T47D (cell line): ENCODE data around the gene SLC39A3.
A peak's percentile ranks its signal among the peaks of the same experiment; 100 is the strongest.

Experiments used
- DNase-seq, 2 experiments: peaks; one replicate each; pipeline versions ENCODE4 v3.0.0 to v3.0.0-alpha.2; 2011 to 2012; ENCODE audit warnings: low read depth in 1 of 2, low spot score in 1 of 2
- JUND ChIP-seq: IDR thresholded peaks from 2 replicates; pipeline ENCODE4 v1.6.1; 2012; ENCODE audit warnings: low read depth
- in situ Hi-C: cut with HindIII; loops from 2 replicates; pipeline ENCODE4 v1.10.0; 2016; ENCODE audit warnings: low sequenced_read_pairs, low pct_unique_long_range_greater_than_20kb

SLC39A3 gene, protein sequence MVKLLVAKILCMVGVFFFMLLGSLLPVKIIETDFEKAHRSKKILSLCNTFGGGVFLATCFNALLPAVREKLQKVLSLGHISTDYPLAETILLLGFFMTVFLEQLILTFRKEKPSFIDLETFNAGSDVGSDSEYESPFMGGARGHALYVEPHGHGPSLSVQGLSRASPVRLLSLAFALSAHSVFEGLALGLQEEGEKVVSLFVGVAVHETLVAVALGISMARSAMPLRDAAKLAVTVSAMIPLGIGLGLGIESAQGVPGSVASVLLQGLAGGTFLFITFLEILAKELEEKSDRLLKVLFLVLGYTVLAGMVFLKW

GRCh38 chr19:2739602-2740313 lies at the start of gene SLC39A3:
Gene SLC39A3 (minus strand): TSS chr19:2740017. CDS start chr19:2737257, 2,760 bp downstream.
- peak; percentile 98 to 100 for DNase-seq
- in situ Hi-C loops: no loop called here
- TF ChIP-seq JUND: no peak

- DNase-seq: no peak
- in situ Hi-C loops: no loop called here
- no peak for TF ChIP-seq JUND
Measured at GRCh38 chr19:2788237-2788636, 48.4 kb upstream of the SLC39A3 start.

- peak; percentile 28 to 84 for DNase-seq
- in situ Hi-C loops: no loop called here
- no peak for TF ChIP-seq JUND
Measured at GRCh38 chr19:2787115-2787514, 47.3 kb upstream of the SLC39A3 start.

DNA sequence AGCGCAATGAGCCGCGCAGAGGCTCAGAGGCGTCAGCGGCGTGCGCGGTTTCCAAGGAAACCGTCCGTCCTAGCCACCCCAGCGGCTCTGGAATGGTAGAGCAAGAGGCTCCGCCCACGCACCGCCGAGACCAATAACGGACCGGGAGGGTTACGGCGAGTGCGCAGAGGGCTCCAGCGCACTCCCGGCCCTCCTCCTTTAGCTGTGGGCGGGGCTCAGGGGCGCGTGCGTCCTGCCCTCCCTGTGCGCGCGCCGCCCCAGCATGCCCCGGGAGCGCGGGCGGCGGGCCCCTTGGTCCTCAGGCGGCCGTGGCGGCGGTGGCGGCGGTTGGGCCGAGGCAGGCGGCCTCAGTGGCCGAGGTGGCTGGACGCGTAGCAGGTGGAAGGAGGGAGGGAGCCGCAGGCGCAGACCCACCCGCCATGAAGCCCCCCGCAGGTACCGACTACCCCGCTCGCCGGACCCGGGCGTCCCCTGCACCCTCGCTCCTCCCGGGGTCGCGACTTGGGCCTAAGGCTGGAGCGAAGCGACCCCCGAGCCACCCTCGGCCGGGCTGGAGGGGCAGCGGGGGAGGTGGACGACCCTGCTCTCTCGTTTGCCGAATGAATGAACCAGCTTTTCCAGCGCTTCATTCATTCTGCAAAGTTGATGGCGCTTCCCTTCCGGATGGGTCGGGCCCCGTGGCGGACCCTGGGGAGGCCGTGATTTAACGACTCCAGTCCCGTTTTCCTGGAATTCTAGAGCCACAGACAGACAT lies 45.6 kb upstream of the SLC39A3 start, which contains the start of gene THOP1:
Gene THOP1 (plus strand): TSS at position 260 of the 754 bp plus-strand sequence. CDS start 160 bp downstream, at position 420.
- TF ChIP-seq JUND: no peak
- in situ Hi-C loops: no loop called here
- DNase-seq: peak; percentile 91 to 98

GRCh38 chr19:2783781-2784145 lies 43.9 kb upstream of the SLC39A3 start:
- in situ Hi-C loops: no loop called here
- no peak for DNase-seq
- no peak for TF ChIP-seq JUND

DNA sequence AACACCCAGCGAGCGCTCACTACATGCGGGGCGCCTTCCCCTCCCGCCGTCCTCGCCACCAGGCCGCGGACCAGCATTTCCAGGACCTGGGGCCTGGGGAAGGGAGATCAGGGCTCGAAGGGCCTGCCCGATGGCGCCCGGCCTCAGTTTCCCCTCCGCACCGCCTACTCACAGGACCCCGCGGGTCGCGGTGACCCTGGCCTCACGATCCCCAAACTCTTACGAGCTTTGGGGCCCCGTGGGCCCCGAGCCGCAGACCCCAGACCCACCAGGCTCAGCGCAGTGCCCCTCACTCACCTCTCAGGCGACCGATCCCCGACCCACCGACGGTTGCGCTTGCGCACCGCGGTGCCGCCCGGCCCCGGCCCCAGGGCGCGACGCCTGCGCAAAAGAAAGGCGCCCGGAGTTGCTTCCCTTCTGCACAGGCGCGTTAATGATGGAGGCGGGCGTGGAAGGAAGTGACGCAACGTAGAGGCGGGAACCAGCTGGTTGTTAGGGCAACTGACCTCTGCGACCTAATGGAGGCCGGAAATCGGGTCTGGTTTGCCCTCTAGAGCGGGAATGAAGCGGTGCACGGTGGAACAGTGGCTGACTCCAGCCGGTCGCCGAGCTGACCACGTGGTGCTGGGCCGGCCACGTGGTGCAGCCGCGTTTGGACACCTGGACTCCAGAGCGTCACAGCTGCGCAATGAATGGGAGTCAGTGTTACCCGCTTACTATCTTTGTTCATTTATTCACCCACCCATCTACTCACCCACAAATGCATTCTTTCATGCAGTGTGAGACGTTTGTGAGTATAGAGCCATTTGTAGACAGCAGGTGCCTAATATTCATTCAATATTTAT lies 43.3 kb upstream of the SLC39A3 start, which contains the start of gene SGTA:
Gene SGTA (minus strand): TSS at position 338 of the 845 bp plus-strand sequence. CDS start 14,205 bp downstream, outside the sequence.
- TF ChIP-seq JUND: no peak
- in situ Hi-C loops: no loop called here
- DNase-seq: peak; percentile 92 to 99

GRCh38 chr19:2782329-2782935 lies 42.6 kb upstream of the SLC39A3 start:
- in situ Hi-C loops: no loop called here
- no peak for DNase-seq
- TF ChIP-seq JUND: no peak

- in situ Hi-C loops: no loop called here
- no peak for DNase-seq
- TF ChIP-seq JUND: no peak
Measured at GRCh38 chr19:2780284-2780683, 40.5 kb upstream of the SLC39A3 start.

DNA sequence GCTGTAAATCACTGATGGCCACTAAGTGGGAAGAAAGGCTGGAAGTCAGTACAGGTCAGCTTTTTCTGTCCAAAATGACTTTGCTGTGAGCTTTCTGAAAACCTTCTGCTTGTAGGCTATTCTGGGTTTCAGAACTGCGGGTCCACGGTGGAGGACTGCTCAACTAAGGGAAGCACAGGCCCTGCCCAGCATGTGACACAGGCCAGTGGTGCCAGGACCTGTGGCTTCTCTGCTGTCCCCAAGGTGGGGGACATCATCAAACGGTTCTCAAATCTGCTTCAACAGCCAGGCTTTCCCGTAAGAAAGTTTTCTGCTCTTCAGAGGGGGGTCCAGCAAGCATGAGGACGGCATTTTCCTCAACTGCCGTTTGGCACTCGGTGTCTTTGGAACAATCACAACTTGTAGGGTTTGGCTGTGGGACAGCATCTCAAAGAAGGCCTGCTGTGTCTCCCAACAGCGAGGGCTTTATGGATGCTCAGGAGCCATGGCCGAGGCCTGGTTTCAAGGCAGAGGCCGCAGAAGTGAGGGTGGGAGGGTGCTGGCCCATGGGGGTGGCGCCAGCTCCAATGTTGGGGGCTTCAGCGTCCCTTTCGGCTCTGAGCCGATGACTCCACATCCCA lies 39.4 kb upstream of the SLC39A3 start:
- no peak for TF ChIP-seq JUND
- in situ Hi-C loops: no loop called here
- no peak for DNase-seq

- DNase-seq: no peak
- no peak for TF ChIP-seq JUND
- in situ Hi-C loops: no loop called here
Measured at GRCh38 chr19:2777952-2778683, 38.3 kb upstream of the SLC39A3 start.
